Activated CD4-positive, alpha-beta memory T cell treated with anti-CD3 and anti-CD28 coated beads, Interleukin-2, amount 10 ng/mL, durations not matched to agents 7 days and 5 days (primary cell): ENCODE data around the gene ACAD9. TPM values are rescaled to one million over a fixed set of nuclear protein-coding genes. Genes with fewer than 3 reads are reported as not detected.
"Not testable (repeated sequence)": the region's sequence is repeated elsewhere in the genome, so short reads cannot be mapped to it uniquely, and the experiment has no call there.

ENCODE experiments used
- CTCF ChIA-PET: fragments of 350-600 bp; sonication (Branson Sonifier 250); formaldehyde crosslinking; loops from one replicate; lab custom pipeline; 2021; ENCODE audit warnings: antibody characterized with exemption, inconsistent platforms; lab: Charles Lee
- POLR2A ChIA-PET: fragments of 350-600 bp; sonication (Branson Sonifier 250); formaldehyde crosslinking; loops from one replicate; lab custom pipeline; 2021; ENCODE audit warnings: antibody characterized with exemption; lab: Charles Lee
- DNase-seq: peaks from one replicate; pipeline ENCODE4 v3.0.0-alpha.2; 2020
- H3K27ac Mint-ChIP-seq: one replicate; pipeline ENCODE4 v1.8.0; 2021; ENCODE audit warnings: mild to moderate bottlenecking, mixed read lengths
- H3K27me3 Mint-ChIP-seq: one replicate; pipeline ENCODE4 v1.8.0; 2021; ENCODE audit warnings: mixed read lengths
- H3K36me3 Mint-ChIP-seq: one replicate; pipeline ENCODE4 v1.8.0; 2021; ENCODE audit warnings: low read depth, mixed read lengths
- H3K4me1 Mint-ChIP-seq: one replicate; pipeline ENCODE4 v1.8.0; 2021; ENCODE audit warnings: mixed read lengths
- H3K4me3 Mint-ChIP-seq: one replicate; pipeline ENCODE4 v1.8.0; 2021; ENCODE audit warnings: mild to moderate bottlenecking, mixed read lengths
- H3K9me3 Mint-ChIP-seq: one replicate; pipeline ENCODE4 v1.8.0; 2021; ENCODE audit warnings: mixed read lengths
- total RNA-seq, 2 experiments: library from RNA; stranded (reverse); gene quantifications; one replicate each; pipeline ENCODE4 v1.2.3, GENCODE V29; 2021

ACAD9 gene
- total RNA-seq, 2 experiments from 2014 or later: 42.7 to 48.4 TPM

DNA sequence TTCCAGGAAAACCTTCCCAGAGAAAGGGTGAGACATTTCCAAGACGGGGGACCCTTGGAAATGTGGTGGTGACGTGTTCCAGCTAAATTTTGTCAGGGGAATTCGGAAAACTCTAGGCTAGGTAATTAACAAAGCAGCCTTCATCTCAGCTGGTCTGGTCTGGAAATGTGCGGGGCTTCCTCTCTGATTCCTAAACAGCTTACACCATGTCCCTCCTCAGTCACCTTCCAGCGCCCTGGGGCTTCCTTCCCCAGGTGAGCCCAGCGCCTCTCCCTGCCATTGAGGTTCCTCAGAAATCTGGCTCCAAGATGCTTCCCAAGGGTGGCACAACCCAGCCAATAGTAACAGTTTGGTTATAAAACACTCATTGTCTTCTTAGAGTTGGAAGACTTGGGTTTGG is 571 bp downstream of the ACAD9 start:
- DNase-seq: peak; percentile 17
- peaks cover 65% of the 10 kb centered on the region for H3K4me1 Mint-ChIP-seq
- H3K27me3 Mint-ChIP-seq: no peaks in the 10 kb centered on the region
- peaks cover 44% of the 10 kb centered on the region for H3K36me3 Mint-ChIP-seq
- POLR2A ChIA-PET: interaction anchor here (0.5 to 4.1 kb wide), 20 partner anchors 9 to 436 kb away, joined by 3 to 45 read pairs (median 11); partner anchors contain the start of genes RAB43, RAB7A and RPN1
- CTCF ChIA-PET: interaction anchor here (1.4 to 6.5 kb wide), 7 partner anchors 16 to 262 kb away, joined by 3 to 34 read pairs (median 15); no protein-coding TSS in a partner anchor
- no peaks in the 10 kb centered on the region for H3K9me3 Mint-ChIP-seq
- H3K4me3 Mint-ChIP-seq: peak overlapping the region; percentile 85
- H3K27ac Mint-ChIP-seq: peak overlapping the region; percentile 86

DNA sequence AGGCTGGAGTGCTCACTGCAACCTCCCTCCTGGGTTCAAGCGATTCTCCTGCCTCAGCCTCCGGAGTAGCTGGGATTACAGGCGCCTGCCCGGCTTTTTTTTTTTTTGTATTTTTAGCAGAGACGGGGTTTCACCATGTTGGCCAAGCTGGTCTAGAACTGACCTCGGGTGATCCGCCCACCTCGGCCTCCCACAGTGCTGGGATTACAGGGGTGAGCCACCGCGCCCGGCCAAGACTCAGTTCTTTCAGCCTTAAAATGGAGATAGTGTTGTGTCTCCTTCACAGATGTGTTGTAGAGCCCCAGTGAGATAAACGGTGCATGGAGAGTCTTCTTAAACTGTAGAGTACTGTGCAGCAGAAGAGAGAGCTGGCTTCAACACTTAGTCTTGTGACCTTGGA is 1.0 kb downstream of the ACAD9 start:
- ChIA-PET POLR2A (interaction anchor here (0.8 to 4.1 kb wide), 11 partner anchors 10 to 436 kb away, joined by 3 to 45 read pairs (median 13); partner anchors contain the start of genes RAB43 and RPN1), CTCF (interaction anchor here (1.7 to 6.5 kb wide), 5 partner anchors 43 to 263 kb away, joined by 4 to 34 read pairs (median 19); no protein-coding TSS in a partner anchor)
- peak overlapping the region; percentile 85 for H3K4me3 Mint-ChIP-seq
- H3K36me3 Mint-ChIP-seq: peaks cover 46% of the 10 kb centered on the region
- peaks cover 65% of the 10 kb centered on the region for H3K4me1 Mint-ChIP-seq
- H3K27ac Mint-ChIP-seq: peak overlapping the region; percentile 86
- H3K9me3 Mint-ChIP-seq, H3K27me3 Mint-ChIP-seq, DNase-seq: not testable (repeated sequence)

- Mint-ChIP-seq H3K27me3 (no peaks in the 10 kb centered on the region), H3K4me3 (peak overlapping the region; percentile 0), H3K4me1 (peaks cover 58% of the 10 kb centered on the region), H3K27ac (no peak overlapping the region), H3K9me3 (no peaks in the 10 kb centered on the region), H3K36me3 (peaks cover 46% of the 10 kb centered on the region)
- ChIA-PET POLR2A (interaction anchor here (0.6 to 1.6 kb wide), 2 partner anchors 42 to 231 kb away, joined by 3 to 5 read pairs; partner anchors contain the start of gene RPN1), CTCF (no interaction called here)
- DNase-seq: no peak
Observed at GRCh38 chr3:128881576-128881975, 2.2 kb downstream of the ACAD9 start.

DNA sequence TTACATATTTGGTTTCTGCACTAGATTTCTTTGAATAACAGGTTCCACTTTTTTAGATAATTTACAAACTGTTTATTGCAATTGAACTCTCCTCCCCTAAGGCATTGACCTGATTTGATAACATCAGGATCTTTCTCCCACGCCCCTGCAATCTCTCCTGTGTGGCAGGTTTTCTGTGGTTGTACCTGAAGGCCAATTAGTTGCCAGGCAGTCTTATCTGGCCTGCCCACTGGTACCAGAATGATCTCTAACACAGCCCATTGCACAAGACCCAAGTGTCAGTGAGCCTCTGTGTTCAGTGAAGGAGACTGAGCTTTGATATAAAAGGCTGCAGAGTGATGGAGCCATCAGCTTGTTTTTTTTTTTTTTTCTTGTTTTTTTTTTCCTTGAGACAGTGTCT is 3.3 kb downstream of the ACAD9 start:
- H3K27me3 Mint-ChIP-seq: no peaks in the 10 kb centered on the region
- peak overlapping the region; percentile 28 for H3K27ac Mint-ChIP-seq
- CTCF ChIA-PET: interaction anchor here (0.6 to 1.1 kb wide), 2 partner anchors 87 to 179 kb away, joined by 3 read pairs; no protein-coding TSS in a partner anchor
- no peaks in the 10 kb centered on the region for H3K9me3 Mint-ChIP-seq
- H3K4me1 Mint-ChIP-seq: peaks cover 53% of the 10 kb centered on the region
- no peak overlapping the region for H3K4me3 Mint-ChIP-seq
- POLR2A ChIA-PET: no interaction called here
- peaks cover 44% of the 10 kb centered on the region for H3K36me3 Mint-ChIP-seq
- no peak for DNase-seq

GRCh38 chr3:128884992-128885391 is 5.6 kb downstream of the ACAD9 start:
- Mint-ChIP-seq H3K36me3 (peaks cover 36% of the 10 kb centered on the region), H3K4me1 (peaks cover 38% of the 10 kb centered on the region), H3K4me3 (no peak overlapping the region), H3K27me3 (no peaks in the 10 kb centered on the region), H3K9me3 (no peaks in the 10 kb centered on the region), H3K27ac (no peak overlapping the region)
- no peak for DNase-seq
- POLR2A ChIA-PET: interaction anchor here (0.8 kb wide), 1 partner anchor 431 kb away, joined by 3 read pairs; a partner anchor contains a TSS
- CTCF ChIA-PET: interaction anchor here (0.7 to 1.0 kb wide), 2 partner anchors 10 to 205 kb away, joined by 3 to 5 read pairs; no protein-coding TSS in a partner anchor

GRCh38 chr3:128889139-128889894 is 9.9 kb downstream of the ACAD9 start:
- peaks cover 3% of the 10 kb centered on the region for H3K4me1 Mint-ChIP-seq
- ChIA-PET CTCF (interaction anchor here (0.9 to 1.0 kb wide), 2 partner anchors 11 to 81 kb away, joined by 3 to 6 read pairs; partner anchors contain the start of gene ACAD9), POLR2A (no interaction called here)
- peaks cover 28% of the 10 kb centered on the region for H3K36me3 Mint-ChIP-seq
- no peak overlapping the region for H3K4me3 Mint-ChIP-seq
- no peaks in the 10 kb centered on the region for H3K27me3 Mint-ChIP-seq
- no peaks in the 10 kb centered on the region for H3K9me3 Mint-ChIP-seq
- H3K27ac Mint-ChIP-seq: no peak overlapping the region
- DNase-seq: no peak

DNA sequence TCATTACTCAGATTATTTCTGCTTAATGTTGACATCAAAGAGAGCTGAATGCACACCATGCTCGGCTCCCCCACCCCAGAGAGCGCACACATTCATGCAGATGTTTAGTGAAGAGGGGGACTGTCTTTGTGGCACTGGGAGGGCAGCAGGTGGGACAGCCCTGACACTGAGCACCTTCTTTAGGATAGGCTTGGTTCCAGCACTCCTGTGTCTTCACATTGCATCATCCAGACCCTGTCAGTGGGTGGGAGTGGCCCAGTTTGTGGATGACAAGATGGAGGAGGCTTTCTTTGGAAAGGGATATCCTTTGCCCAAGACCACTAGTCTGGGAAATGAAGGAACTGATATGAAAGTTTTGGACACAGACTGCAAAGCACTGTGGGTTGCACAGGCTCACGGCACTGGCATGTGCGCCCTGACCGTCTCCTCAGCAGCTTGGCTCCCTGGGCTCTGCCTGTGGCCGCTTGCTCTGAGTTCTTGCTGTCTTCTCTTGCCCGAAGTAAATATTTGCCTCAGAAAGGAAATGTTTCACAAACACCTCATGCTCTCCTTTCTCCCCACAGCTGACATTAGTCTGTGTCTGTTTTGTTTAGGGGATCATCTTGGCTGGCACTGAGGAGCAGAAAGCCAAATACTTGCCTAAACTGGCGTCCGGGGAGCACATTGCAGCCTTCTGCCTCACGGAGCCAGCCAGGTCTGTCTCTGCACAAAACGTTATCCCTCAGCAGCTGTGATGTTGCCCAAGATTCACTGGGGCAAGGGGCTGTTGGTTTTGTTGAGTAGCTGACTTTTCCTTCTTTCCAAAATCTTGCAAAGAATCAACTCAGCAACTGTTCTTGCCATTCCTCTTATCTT is 16.6 kb downstream of the ACAD9 start:
- Mint-ChIP-seq H3K4me1 (peaks cover 11% of the 10 kb centered on the region), H3K27ac (peak overlapping the region; percentile 50), H3K36me3 (peaks cover 63% of the 10 kb centered on the region), H3K4me3 (no peak overlapping the region), H3K27me3 (no peaks in the 10 kb centered on the region), H3K9me3 (no peaks in the 10 kb centered on the region)
- ChIA-PET CTCF (no interaction called here), POLR2A (no interaction called here)
- DNase-seq: no peak

GRCh38 chr3:128902426-128902825 is 23.0 kb downstream of the ACAD9 start:
- CTCF ChIA-PET: no interaction called here
- POLR2A ChIA-PET: interaction anchor here (1.8 kb wide), 1 partner anchor 23 kb away, joined by 5 read pairs; the partner anchor contains the start of gene ACAD9
- H3K27ac Mint-ChIP-seq: no peak overlapping the region
- DNase-seq: no peak
- peaks cover 66% of the 10 kb centered on the region for H3K36me3 Mint-ChIP-seq
- no peaks in the 10 kb centered on the region for H3K9me3 Mint-ChIP-seq
- peaks cover 2% of the 10 kb centered on the region for H3K4me1 Mint-ChIP-seq
- H3K27me3 Mint-ChIP-seq: no peaks in the 10 kb centered on the region
- H3K4me3 Mint-ChIP-seq: no peak overlapping the region

GRCh38 chr3:128903501-128903900 is 24.1 kb downstream of the ACAD9 start:
- CTCF ChIA-PET: no interaction called here
- POLR2A ChIA-PET: no interaction called here
- no peak for DNase-seq
- Mint-ChIP-seq H3K36me3 (peaks cover 62% of the 10 kb centered on the region), H3K4me3 (no peak overlapping the region), H3K27me3 (no peaks in the 10 kb centered on the region), H3K9me3 (no peaks in the 10 kb centered on the region), H3K27ac (no peak overlapping the region), H3K4me1 (no peaks in the 10 kb centered on the region)

GRCh38 chr3:128906031-128906803 is 26.8 kb downstream of the ACAD9 start:
- no peak overlapping the region for H3K27ac Mint-ChIP-seq
- H3K9me3 Mint-ChIP-seq: no peaks in the 10 kb centered on the region

DNA sequence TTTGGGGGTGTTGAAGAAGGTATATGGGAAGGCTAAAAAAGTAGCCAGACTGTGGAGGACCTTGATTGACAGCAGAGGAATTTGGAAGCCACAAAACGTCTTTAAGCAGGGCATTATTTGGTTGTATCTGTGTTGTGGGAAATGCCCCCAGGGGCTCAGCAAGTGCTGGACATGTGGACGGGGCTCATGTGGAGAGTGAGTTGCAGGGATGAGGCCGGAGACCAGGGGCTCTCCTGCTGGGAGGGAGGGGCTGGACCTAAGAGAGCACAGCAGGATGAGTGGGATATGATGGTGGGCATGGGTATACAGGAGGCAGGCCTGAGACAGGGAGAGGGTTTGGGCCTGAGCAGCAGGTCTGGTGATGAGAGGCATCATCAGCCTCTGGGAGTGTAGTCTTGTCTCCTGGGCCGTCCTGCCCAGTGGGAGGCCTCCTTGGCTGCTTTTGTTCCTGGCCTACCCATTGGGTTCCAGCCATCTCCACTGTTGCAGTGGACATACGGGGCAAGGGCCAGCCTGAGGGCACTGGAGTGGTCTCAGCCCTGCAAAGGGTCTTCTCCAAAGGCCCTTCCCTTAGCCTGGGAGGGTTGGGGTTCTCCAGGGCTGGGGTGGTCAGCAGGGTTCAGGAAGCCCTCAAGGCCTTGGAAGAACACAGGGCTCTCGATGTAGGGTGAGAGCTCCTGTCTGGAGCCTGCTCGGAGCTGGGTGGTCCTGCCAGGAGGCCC is 27.5 kb downstream of the ACAD9 start:
- Mint-ChIP-seq H3K4me1 (no peaks in the 10 kb centered on the region), H3K36me3 (peaks cover 41% of the 10 kb centered on the region), H3K27ac (no peak overlapping the region), H3K9me3 (no peaks in the 10 kb centered on the region), H3K4me3 (no peak overlapping the region), H3K27me3 (no peaks in the 10 kb centered on the region)
- no peak for DNase-seq
- ChIA-PET CTCF (no interaction called here), POLR2A (no interaction called here)

More at GRCh38 chr3:128906031-128906803, 26.8 kb downstream of the ACAD9 start:
- DNase-seq: no peak
- ChIA-PET POLR2A (interaction anchor here (1.1 kb wide), 1 partner anchor 18 kb away, joined by 3 read pairs; no protein-coding TSS in a partner anchor), CTCF (no interaction called here)
- Mint-ChIP-seq H3K4me1 (no peaks in the 10 kb centered on the region), H3K27me3 (no peaks in the 10 kb centered on the region), H3K36me3 (peaks cover 43% of the 10 kb centered on the region), H3K4me3 (no peak overlapping the region)
